Upper lobe of left lung (tissue), 6 donors: ENCODE measurements around the gene CNTNAP2. TPM values are rescaled to one million over a fixed set of nuclear protein-coding genes. Genes with fewer than 3 reads are reported as not detected.
A peak's percentile ranks its signal among the peaks of the same experiment; 100 is the strongest.
"Not testable (repeated sequence)": the region's sequence is repeated elsewhere in the genome, so short reads cannot be mapped to it uniquely, and the experiment has no call there.

ENCODE experiments used
- ATAC-seq, 2 donors: fragments of 200-7000 bp; cut with Tn5 transposase; one replicate each; pipeline ENCODE4 v1.9.1; 2022; ENCODE audit warnings: mild to moderate bottlenecking in 2 of 2, moderate library complexity in 2 of 2; ENCODE audit not compliant: low FRiP score in 2 of 2
- DNase-seq, 2 donors: peaks; one replicate each; pipeline ENCODE4 v3.0.0-alpha.2; 2019 to 2020
- H3K27ac ChIP-seq, 4 donors: fragments of 200-600 bp; sonication (generic); one replicate each; pipeline ENCODE4 v1.5.1; 2016 to 2019
- H3K27me3 ChIP-seq, 4 donors: fragments of 200-600 bp; sonication (generic); one replicate each; pipeline ENCODE4 v1.5.1; 2017 to 2019
- H3K36me3 ChIP-seq, 4 donors: fragments of 200-600 bp; sonication (generic); one replicate each; pipeline ENCODE4 v1.5.1; 2016 to 2019
- H3K4me1 ChIP-seq, 4 donors: fragments of 200-600 bp; sonication (generic); one replicate each; pipeline ENCODE4 v1.5.1; 2018 to 2019
- H3K4me3 ChIP-seq, 4 donors: fragments of 200-600 bp; sonication (generic); one replicate each; pipeline ENCODE4 v1.5.1; 2017 to 2019; ENCODE audit warnings: mild to moderate bottlenecking in 2 of 4, moderate library complexity in 1 of 4
- H3K9me3 ChIP-seq, 4 donors: fragments of 200-600 bp; sonication (generic); one replicate each; pipeline ENCODE4 v1.5.1; 2018 to 2019
- CTCF ChIP-seq, 6 experiments: fragments of 450-650 bp in 4 of 6; fragments of 200-600 bp in 2 of 6; sonication (generic) in 2 of 6; IDR thresholded peaks; one replicate each; pipeline ENCODE4 v1.5.1; 2016 to 2019; ENCODE audit warnings: antibody characterized with exemption in 6 of 6
- EP300 ChIP-seq, 4 donors: sonication (generic); formaldehyde crosslinking; IDR thresholded peaks; one replicate each; pipeline ENCODE4 v1.5.1; 2017; ENCODE audit warnings: antibody characterized with exemption in 4 of 4, control low read depth in 2 of 4
- POLR2A ChIP-seq, 4 donors: fragments of 450-650 bp; IDR thresholded peaks; one replicate each; pipeline ENCODE4 v1.5.1; 2016 to 2017; ENCODE audit warnings: antibody characterized with exemption in 4 of 4, mild to moderate bottlenecking in 2 of 4
- POLR2AphosphoS5 ChIP-seq, 2 donors: sonication (generic); formaldehyde crosslinking; IDR thresholded peaks; one replicate each; pipeline ENCODE4 v1.5.1; 2017; ENCODE audit warnings: antibody characterized with exemption in 2 of 2
- WGBS, 2 donors: methylation state at CpG; one replicate each; pipeline ENCODE4 v1.1.5; 2017 to 2018; 5-methylcytosine and 5-hydroxymethylcytosine counted together
- total RNA-seq, 6 donors: library from RNA; depleted of rRNA in 4 of 6; stranded (reverse); fragments of >200 nt in 4 of 6; gene quantifications; one replicate each; pipeline versions ENCODE4 v1.1.0 to v1.2.1, GENCODE V29; 2016 to 2021
- donor health status: DM: no; HTN: no; CAD: no; lungs with moderate emphysema.
- donor health status: DM: no; HTN: yes; CAD: no; lungs with severe emphysema.

Gene CNTNAP2
- total RNA-seq, 6 donors from 2014 or later, result 0.06 to 1.0 (median 0.37) TPM

- Histone ChIP-seq H3K27ac (no peak overlapping the region), H3K4me3 (no peak overlapping the region), H3K9me3 (no peaks in the 10 kb centered on the region), H3K36me3 (no peaks in the 10 kb centered on the region), H3K27me3 (no peaks in the 10 kb centered on the region), H3K4me1 (peaks cover 0 to 4% (median 0%) of the 10 kb centered on the region in 4 donors)
- 67 to 68% methylated on average over 10 of the region's 10 CpGs for WGBS, 2 donors
- ATAC-seq, result no peak
- no peak for DNase-seq
- TF ChIP-seq POLR2A (IDR thresholded peaks at IDR 0.05), result no peak
Measured at GRCh38 chr7:148299350-148300276, 2183.0 kb downstream of the CNTNAP2 start.

- not testable (repeated sequence) for DNase-seq, H3K27me3 ChIP-seq, H3K27ac ChIP-seq, H3K36me3 ChIP-seq, H3K4me3 ChIP-seq, H3K4me1 ChIP-seq, ATAC-seq, H3K9me3 ChIP-seq
- WGBS, 2 donors, result 89 to 94% methylated on average over 6 of the region's 6 CpGs
Measured at GRCh38 chr7:148302436-148302835, 2185.8 kb downstream of the CNTNAP2 start.

- no peaks in the 10 kb centered on the region for H3K9me3 ChIP-seq
- H3K27ac ChIP-seq, result no peak overlapping the region
- H3K36me3 ChIP-seq, result no peaks in the 10 kb centered on the region
- no peak for DNase-seq
- no peak overlapping the region for H3K4me3 ChIP-seq
- H3K27me3 ChIP-seq, result no peaks in the 10 kb centered on the region
- no peak for TF ChIP-seq CTCF (IDR thresholded peaks at IDR 0.05)
- TF ChIP-seq POLR2AphosphoS5 (IDR thresholded peaks at IDR 0.05), result no peak
- TF ChIP-seq POLR2A (IDR thresholded peaks at IDR 0.05), result no peak
- no peak for TF ChIP-seq EP300 (IDR thresholded peaks at IDR 0.05)
- 59 to 61% methylated on average over 11 of the region's 11 CpGs for WGBS, 2 donors
- peak in 1 of 2 donors; percentile 92 for ATAC-seq
- H3K4me1 ChIP-seq, result peaks cover 0 to 4% (median 0%) of the 10 kb centered on the region in 4 donors
Measured at GRCh38 chr7:148303295-148304082, 2186.9 kb downstream of the CNTNAP2 start.

- no peak for DNase-seq
- Histone ChIP-seq H3K9me3 (no peaks in the 10 kb centered on the region), H3K36me3 (no peaks in the 10 kb centered on the region), H3K27me3 (no peaks in the 10 kb centered on the region), H3K27ac (no peak overlapping the region), H3K4me3 (no peak overlapping the region), H3K4me1 (peaks cover 0 to 4% (median 0%) of the 10 kb centered on the region in 4 donors)
- no peak for ATAC-seq
- TF ChIP-seq POLR2A (IDR thresholded peaks at IDR 0.05), result no peak
- TF ChIP-seq POLR2AphosphoS5 (IDR thresholded peaks at IDR 0.05), result no peak
- no peak for TF ChIP-seq CTCF (IDR thresholded peaks at IDR 0.05)
- TF ChIP-seq EP300 (IDR thresholded peaks at IDR 0.05), result no peak
- 22 to 24% methylated on average over 2 of the region's 2 CpGs for WGBS, 2 donors
Measured at GRCh38 chr7:148304083-148304335, 2187.4 kb downstream of the CNTNAP2 start.

- WGBS, 2 donors, result 23 to 39% methylated on average over 1 of the region's 1 CpG
- Histone ChIP-seq H3K27me3 (no peaks in the 10 kb centered on the region), H3K27ac (no peak overlapping the region), H3K4me1 (peaks cover 0 to 4% (median 0%) of the 10 kb centered on the region in 4 donors), H3K36me3 (no peaks in the 10 kb centered on the region), H3K4me3 (no peak overlapping the region), H3K9me3 (no peaks in the 10 kb centered on the region)
- DNase-seq (no peak), ATAC-seq (no peak)
- TF ChIP-seq POLR2A (IDR thresholded peaks at IDR 0.05) (no peak), EP300 (IDR thresholded peaks at IDR 0.05) (no peak), CTCF (IDR thresholded peaks at IDR 0.05) (no peak), POLR2AphosphoS5 (IDR thresholded peaks at IDR 0.05) (no peak)
Measured at GRCh38 chr7:148304456-148304855, 2187.9 kb downstream of the CNTNAP2 start.
